Stimulated activated CD4-positive, alpha-beta T cell treated with anti-CD3 and anti-CD28 coated beads, Interleukin-4, amount 100 ng/mL, for 24 hours (primary cell): ENCODE data around the gene LENG9.
A peak's percentile ranks its signal among the peaks of the same experiment; 100 is the strongest.

ENCODE experiments used
- DNase-seq: peaks from one replicate; pipeline ENCODE4 v3.0.0-alpha.2; 2020

Gene LENG9

DNA sequence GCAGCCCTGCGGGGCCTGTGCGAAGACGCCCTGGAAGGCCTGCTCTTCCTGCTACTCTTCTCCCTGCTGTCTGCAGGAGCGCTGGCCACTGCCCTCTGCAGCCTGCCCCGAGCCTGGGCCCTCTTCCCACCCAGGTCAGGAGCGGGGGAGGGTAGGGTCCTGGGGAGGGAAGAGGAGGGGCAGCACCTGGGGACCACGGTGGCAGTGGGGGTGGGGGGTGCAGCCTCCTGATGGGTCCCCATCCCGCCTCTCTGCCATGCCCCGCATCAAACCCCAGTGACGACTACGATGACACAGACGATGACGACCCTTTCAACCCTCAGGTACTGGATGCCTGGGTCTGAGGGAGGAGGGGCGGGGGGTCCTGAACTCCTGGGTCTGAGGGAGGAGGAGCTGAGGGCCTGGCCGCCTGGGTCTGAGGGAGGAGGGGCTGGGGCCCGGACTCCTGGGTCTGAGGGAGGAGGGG, 28.0 kb downstream of the LENG9 start:
- no peak for DNase-seq

DNA sequence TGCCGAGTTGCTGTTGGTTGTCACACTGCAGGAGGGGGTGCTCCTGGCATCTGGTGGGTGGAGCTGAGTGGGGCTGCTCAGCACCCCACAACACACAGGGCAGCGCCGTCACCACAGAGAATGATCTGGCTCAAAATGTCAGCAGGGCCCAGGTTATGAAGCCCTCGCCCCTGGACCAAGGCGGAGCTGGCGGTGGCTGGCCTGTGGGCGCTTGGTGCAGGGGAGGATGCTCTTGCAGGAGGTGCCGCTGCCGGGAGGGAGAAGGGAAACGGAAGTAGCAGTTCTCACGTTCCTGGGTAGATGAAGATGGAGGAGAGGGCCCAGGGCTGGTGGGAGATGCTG, 28.7 kb downstream of the LENG9 start:
- DNase-seq, result no peak

- no peak for DNase-seq
Observed at GRCh38 chr19:54434112-54434872, 29.3 kb downstream of the LENG9 start.

DNA sequence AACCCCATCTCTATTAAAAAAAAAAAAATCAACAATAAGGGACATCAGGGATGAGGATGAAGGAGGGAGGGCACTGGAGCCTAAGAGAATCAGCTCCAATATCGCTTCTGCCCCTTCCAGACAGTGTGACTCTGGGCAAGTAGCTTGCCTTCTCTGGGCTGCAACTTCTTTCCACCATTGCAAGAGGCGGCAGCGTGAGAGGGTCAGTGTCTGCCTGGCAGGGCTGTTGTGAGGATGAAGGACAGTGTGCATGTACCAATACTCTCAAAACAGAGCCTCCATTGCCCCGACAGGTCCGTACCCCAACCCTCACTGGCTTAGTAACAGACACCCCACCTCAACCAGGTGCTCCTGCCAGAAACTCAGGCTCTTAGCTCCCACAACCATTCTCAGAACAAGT, 29.9 kb downstream of the LENG9 start:
- DNase-seq, result no peak

DNA sequence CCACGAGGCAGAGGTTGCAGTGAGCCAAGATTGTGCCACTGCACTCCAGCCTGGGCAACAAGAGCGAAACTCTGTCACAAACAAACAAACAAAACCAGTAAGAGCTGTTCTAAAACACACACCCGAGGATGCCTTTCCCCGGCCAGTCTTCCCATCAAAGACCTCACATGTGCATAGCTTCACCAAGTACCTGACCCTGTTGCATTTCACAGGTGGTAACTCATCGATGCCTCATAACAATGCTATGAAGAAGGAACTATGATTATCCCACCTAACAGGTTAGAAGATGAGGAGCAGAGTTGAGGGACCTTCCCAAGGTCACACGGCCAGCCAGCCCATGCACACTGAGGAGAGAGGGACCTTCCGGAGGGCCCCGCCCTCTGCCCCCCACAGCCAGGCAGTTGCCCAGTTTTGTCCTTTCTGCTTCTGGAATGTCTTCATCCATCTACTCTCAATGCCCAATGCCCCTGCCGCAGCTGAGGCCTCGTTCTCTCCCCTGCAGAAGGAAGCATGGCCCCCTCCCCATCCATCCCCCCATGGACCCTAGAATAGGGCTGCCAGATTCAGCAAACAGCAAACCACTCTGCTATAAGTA, 31.3 kb downstream of the LENG9 start:
- DNase-seq, result no peak

DNA sequence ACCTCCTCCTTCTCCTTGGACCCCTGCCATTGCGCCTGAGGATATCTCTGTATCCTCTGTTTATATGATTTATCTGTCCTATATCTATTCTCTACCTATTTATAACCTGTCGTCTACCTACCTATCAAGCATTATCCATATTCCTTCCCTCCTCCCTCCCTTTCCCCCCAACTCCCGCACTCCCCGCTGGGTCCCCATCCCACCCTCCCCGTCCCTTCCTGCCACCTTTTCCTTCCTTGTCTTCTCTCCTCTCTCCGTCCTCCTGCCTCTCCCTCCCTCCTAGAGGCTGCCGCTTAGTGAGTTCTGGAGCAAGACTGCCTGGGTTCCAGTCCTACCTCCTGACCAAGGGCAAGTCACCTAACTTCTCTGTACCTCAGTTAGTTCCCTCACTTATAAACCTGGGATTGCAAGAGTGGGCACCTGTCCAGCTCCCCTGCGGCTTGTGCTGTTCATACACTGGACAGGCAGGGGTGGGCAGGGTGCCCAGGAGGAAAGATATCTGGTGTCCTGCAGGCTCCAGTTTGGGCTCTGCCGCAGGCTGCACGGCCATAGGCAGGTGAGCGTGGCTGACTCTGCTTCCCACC, 32.2 kb downstream of the LENG9 start:
- DNase-seq, result no peak

- peak; percentile 45 for DNase-seq
Observed at GRCh38 chr19:54430306-54431254, 33.0 kb downstream of the LENG9 start.

DNA sequence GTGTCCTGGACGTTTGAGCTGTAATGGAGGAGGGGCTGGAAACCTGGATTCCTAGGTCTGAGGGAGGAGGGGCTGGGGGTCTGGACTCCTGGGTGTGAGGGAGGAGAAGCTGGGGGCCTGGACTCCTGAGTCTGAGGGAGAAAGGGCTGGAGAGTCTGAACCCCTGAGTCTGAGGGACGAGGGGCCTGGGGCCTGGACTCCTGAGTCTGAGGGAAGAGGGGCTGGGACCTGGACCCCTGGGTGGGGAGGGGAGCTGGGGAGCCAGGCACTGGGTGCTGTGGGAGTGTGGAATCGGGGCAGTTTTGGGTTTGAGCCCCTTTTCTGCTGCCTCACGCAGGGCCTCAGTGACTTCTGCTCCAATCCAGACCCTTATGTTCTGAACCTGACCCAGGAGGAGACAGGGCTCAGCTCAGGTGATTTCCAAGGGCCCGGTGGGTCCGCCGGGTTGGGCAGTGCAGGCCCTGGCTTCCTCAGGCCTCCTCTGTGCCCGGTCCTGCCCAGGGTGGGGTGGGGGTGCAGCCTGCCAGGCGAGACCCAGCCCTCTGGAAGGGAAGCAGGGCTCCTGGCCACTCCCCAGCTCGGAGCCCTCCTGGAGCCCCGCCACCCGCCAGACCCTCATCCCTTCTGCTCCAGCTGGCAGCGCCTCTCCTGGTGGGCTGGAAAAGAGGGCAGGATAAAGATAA, 33.9 kb downstream of the LENG9 start:
- no peak for DNase-seq

GRCh38 chr19:54429176-54429495, 34.4 kb downstream of the LENG9 start:
- DNase-seq, result no peak

- DNase-seq, result no peak
Observed at GRCh38 chr19:54428323-54429175, 35.0 kb downstream of the LENG9 start.

DNA sequence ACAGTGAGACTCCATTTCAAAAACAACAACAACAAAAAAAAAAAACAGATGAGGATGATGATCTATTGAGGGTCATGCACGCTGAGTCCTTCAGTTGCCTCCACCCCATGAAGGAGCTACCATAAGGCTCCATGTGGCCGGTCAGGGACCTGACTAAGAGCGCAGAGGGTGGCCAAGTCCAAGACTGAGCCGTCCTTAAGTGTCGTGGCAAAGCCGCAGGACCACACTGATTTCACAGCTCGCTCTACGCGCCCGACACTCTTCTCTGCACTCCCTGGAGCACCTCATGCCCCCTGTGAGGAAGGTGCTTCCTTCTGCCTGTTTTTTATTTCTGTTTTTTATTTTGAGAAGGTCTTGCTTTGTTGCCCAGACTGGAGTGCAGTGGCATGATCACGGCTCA, 36.0 kb downstream of the LENG9 start:
- DNase-seq, result no peak

DNA sequence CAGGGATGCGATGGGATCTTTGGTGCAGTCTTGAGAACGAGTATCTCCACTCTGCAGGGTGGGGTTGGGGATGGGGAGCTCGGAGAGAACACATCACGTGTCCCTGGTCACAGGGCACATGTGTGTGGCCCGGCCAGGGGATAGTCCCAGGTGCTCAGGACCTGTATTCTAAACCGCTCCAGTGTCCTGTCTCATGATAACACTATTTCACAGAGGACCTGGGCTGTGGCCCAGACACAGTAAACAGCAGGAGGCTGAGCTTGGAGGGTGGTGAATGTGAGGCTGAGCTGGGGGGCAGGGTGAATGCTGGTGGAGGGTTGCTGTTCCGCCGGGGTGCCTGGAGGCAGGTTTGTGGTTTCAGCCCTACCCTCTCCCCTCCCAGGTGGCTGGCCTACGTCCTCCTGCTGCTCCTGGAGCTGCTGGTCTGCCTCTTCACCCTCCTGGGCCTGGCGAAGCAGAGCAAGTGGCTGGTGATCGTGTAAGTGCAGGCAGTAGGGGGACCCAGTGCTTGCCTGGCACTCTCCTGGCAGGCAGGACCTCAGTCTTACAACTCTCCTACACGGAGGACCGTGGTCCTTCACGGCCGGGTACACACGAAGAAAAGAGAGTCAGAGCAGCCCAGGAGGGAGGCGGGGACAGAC, 37.2 kb downstream of the LENG9 start:
- DNase-seq, result no peak

- no peak for DNase-seq
Observed at GRCh38 chr19:54425382-54425723, 38.2 kb downstream of the LENG9 start.

GRCh38 chr19:54424660-54425381, 38.8 kb downstream of the LENG9 start:
- DNase-seq, result no peak

DNA sequence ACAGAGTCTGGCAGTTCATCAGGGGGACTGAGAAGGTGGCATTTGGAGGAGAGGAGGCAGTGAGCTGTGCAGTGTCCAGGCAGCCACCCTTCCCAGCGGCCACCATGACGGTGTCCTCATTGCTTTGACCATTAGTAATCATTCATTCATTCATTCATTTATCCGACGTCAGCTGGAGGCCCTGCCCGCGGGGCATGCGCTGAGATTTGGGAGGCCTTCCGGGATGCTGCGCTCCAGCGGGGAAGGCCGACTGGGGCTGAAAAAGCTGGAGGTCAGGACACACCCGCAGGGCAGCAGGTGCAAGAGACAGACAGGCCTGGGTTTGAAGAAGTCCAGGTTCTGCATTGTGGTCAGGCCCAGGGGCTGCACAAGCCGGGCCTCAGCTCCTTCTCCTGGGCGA, 39.4 kb downstream of the LENG9 start:
- DNase-seq, result no peak

GRCh38 chr19:54422136-54422535, 41.4 kb downstream of the LENG9 start:
- DNase-seq, result no peak

GRCh38 chr19:54421521-54421920, 42.1 kb downstream of the LENG9 start:
- no peak for DNase-seq

DNA sequence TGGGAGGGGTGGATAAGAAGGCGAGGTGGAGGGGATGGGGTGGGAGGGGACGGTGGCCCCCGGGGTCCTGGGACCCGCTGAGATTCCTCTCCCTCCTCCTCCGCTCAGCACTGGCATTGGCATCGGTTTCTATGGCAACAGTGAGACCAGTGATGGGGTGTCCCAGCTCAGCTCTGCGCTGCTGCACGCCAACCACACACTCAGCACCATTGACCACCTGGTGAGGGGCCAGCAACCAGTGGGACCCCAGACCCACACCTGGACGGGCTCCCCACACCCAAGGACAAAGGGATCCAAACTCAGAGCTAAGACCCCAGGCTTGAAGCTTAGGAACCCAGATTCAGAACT, 42.4 kb downstream of the LENG9 start:
- DNase-seq, result no peak

DNA sequence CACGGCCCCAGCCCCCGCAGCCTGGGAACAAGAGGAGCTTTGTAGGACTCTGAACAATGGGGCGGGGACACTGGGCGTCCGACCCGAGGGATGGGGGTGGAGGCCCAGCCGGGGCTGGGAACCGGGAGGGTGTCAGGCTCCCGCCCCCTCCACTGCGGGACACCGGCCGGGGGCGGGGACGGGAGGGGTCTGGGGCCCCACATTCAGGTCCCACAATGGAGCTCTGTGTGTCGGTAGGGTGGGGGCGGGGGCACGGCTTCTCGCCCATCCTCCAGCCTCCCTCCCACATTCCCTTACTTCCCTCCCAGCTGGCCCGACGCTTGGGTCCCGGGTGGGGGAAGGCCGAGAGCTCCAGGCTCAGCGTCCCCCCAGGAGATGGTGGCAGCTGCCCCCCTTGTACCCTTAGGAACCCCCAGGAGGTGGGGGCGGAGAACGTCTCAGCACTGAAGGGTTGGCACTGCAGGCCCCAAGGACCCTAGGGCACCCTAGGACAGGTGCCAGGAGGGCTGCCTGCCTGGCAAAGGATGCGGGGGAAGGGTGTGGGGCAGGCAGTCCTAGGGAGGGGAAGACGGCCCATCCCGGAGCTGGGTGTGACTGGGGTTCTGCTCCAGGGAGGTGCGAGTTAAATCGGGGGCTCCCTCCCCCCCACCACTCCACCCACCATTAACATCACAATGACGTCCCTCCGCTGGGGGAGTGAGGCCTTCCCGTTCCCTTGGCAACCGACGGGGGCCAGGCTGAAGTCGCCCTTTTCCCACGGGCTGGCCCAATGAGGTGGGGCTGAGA, 43.0 kb downstream of the LENG9 start:
- DNase-seq, result no peak

GRCh38 chr19:54420068-54420382, 43.6 kb downstream of the LENG9 start:
- DNase-seq, result no peak
